Endodermal cell (in vitro differentiated cells): ENCODE results near the gene NNMT. TPM values are rescaled to one million over a fixed set of nuclear protein-coding genes. Genes with fewer than 3 reads are reported as not detected.

Source experiments
- DNase-seq: peaks from one replicate; pipeline ENCODE4 v3.0.0-alpha.2; 2017
- H3K27ac ChIP-seq: 2 replicates; pipeline ENCODE4 v1.5.1; 2013; ENCODE audit warnings: mild to moderate bottlenecking, low read depth, low read length, moderate library complexity
- H3K27me3 ChIP-seq: 2 replicates; pipeline ENCODE4 v1.6.1; 2013; ENCODE audit warnings: mild to moderate bottlenecking, low read length, moderate library complexity; ENCODE audit not compliant: insufficient read depth, control insufficient read depth, poor library complexity, severe bottlenecking
- H3K36me3 ChIP-seq: 2 replicates; pipeline ENCODE4 v1.7.0; 2013; ENCODE audit warnings: mild to moderate bottlenecking, low read length, moderate library complexity; ENCODE audit not compliant: control insufficient read depth, insufficient read depth
- H3K4me1 ChIP-seq: one replicate; pipeline ENCODE4 v1.7.0; 2013; ENCODE audit warnings: low read length; ENCODE audit not compliant: control insufficient read depth, insufficient read depth
- H3K4me3 ChIP-seq: 2 replicates; pipeline ENCODE4 v1.5.1; 2013; ENCODE audit warnings: mild to moderate bottlenecking, low read length, moderate library complexity
- H3K9ac ChIP-seq: 2 replicates; pipeline ENCODE4 v1.6.1; 2013; ENCODE audit warnings: mild to moderate bottlenecking, low read length, moderate library complexity; ENCODE audit not compliant: poor library complexity, severe bottlenecking; ENCODE audit errors: extremely low read depth
- H3K9me3 ChIP-seq: 2 replicates; pipeline ENCODE4 v1.6.1; 2013; ENCODE audit warnings: mild to moderate bottlenecking, low read length, moderate library complexity; ENCODE audit not compliant: control insufficient read depth
- H3K27ac Mint-ChIP-seq: 2 replicates; pipeline ENCODE4 v1.8.0; 2020; ENCODE audit warnings: mixed read lengths
- H3K27me3 Mint-ChIP-seq: 2 replicates; pipeline ENCODE4 v1.8.0; 2021; ENCODE audit warnings: mild to moderate bottlenecking, mixed read lengths; ENCODE audit not compliant: insufficient read depth
- H3K36me3 Mint-ChIP-seq: 2 replicates; pipeline ENCODE4 v1.8.0; 2020; ENCODE audit warnings: low read depth, mixed read lengths
- H3K4me1 Mint-ChIP-seq: 2 replicates; pipeline ENCODE4 v1.8.0; 2020; ENCODE audit warnings: mixed read lengths
- H3K4me3 Mint-ChIP-seq: 2 replicates; pipeline ENCODE4 v1.8.0; 2020; ENCODE audit warnings: mild to moderate bottlenecking, moderate library complexity, mixed read lengths
- H3K9me3 Mint-ChIP-seq: 2 replicates; pipeline ENCODE4 v1.8.0; 2020; ENCODE audit warnings: mild to moderate bottlenecking, mixed read lengths
- CTCF ChIP-seq: fragments of 200-600 bp; sonication (generic); conservative IDR thresholded peaks from 2 replicates; pipeline ENCODE4 v1.5.0; 2021; ENCODE audit warnings: antibody characterized with exemption, mild to moderate bottlenecking
- WGBS, 2 experiments: methylation state at CpG; one replicate each; pipeline versions ENCODE4 v1.1.5 to v1.1.7; 2013; ENCODE audit warnings: missing lambda C conversion rate in 2 of 2, mixed read lengths in 1 of 2; ENCODE audit not compliant: insufficient coverage in 1 of 2, insufficient read length in 1 of 2; 5-methylcytosine and 5-hydroxymethylcytosine counted together
- total RNA-seq, 2 donors: library from RNA; stranded (reverse); fragmentation: NEBNext Ultra II Directional in 1 of 2; extraction: Animal tissue kit (Norgen Biotek cat#: 25700) in 1 of 2; gene quantifications; 2 replicates in 1 of 2; 3 replicates in 1 of 2; pipeline ENCODE4 v1.2.1, GENCODE V29; 2021

The NNMT gene
- total RNA-seq, 2 donors from 2014 or later: not detected

DNA sequence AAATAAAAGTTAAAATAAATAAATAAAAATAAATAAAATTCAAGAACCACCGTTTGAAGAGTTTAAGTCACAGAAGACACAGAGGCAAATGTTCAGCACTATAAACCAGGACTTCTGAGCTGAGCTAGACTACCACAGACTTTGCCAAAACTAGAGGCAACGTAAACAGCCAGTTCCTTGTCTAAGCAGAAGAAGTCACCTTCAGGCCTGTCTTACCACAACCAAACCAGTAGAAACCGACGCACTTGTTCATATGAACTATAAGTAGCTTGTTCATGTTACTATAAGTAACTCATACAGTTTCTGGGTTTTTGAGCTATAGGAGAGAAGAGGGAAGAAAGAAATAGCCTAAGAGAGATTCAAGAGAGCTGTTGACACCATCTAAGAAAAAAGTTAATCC lies 48.3 kb downstream of the NNMT start:
- peaks cover 2% of the 10 kb centered on the region for H3K4me1 Mint-ChIP-seq
- Histone ChIP-seq H3K4me3 (no peak overlapping the region), H3K9ac (no peak overlapping the region), H3K9me3 (peaks cover 4% of the 10 kb centered on the region), H3K4me1 (peaks cover 6% of the 10 kb centered on the region), H3K27ac (no peak overlapping the region), H3K27me3 (no peaks in the 10 kb centered on the region), H3K36me3 (no peaks in the 10 kb centered on the region)
- H3K27me3 Mint-ChIP-seq: peaks cover 4% of the 10 kb centered on the region
- 70% methylated on average over 4 of the region's 4 CpGs; no CpG with 5 or more reads in 1 of the 2 experiments for WGBS, 2 experiments
- H3K36me3 Mint-ChIP-seq: no peaks in the 10 kb centered on the region
- no peak for TF ChIP-seq CTCF
- peaks cover 14% of the 10 kb centered on the region for H3K9me3 Mint-ChIP-seq
- no peak overlapping the region for H3K4me3 Mint-ChIP-seq
- H3K27ac Mint-ChIP-seq: no peak overlapping the region
- no peak for DNase-seq

GRCh38 chr11:114345575-114346222 lies 49.5 kb downstream of the NNMT start:
- Histone ChIP-seq H3K4me1 (peaks cover 5% of the 10 kb centered on the region), H3K4me3 (no peak overlapping the region), H3K27ac (no peak overlapping the region), H3K27me3 (no peaks in the 10 kb centered on the region), H3K36me3 (no peaks in the 10 kb centered on the region), H3K9me3 (peaks cover 4% of the 10 kb centered on the region), H3K9ac (no peak overlapping the region)
- WGBS, 2 experiments: 80 to 99% methylated on average over 1 to 3 of the region's 3 CpGs
- Mint-ChIP-seq H3K27ac (no peak overlapping the region), H3K4me3 (no peak overlapping the region), H3K4me1 (peaks cover 2% of the 10 kb centered on the region), H3K27me3 (peaks cover 4% of the 10 kb centered on the region), H3K9me3 (peaks cover 14% of the 10 kb centered on the region), H3K36me3 (no peaks in the 10 kb centered on the region)
- no peak for DNase-seq
- TF ChIP-seq CTCF: no peak

DNA sequence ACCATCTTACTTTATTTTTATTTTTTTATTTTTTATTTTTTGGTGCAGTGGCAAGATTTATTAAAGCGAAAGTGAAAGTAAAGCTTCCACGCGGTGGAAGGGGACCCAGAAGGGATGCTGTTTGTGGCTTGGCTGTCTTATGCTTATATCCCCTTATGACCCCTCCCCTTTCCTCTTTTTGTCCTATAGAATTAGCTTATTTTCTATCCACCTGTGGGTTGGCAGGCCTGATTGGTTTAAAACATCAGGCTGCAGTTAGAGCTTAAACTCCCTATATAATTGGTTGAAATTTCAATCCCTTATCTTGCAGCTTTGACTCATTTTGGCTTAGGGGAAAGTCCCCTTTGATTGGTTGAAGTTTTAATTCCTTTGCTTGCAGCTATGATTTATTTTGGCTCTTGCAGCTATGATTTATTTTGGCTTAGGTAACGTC lies 50.5 kb downstream of the NNMT start:
- WGBS, 2 experiments: 97 to 100% methylated on average over 1 to 3 of the region's 4 CpGs
- H3K9ac ChIP-seq: no peak overlapping the region
- no peaks in the 10 kb centered on the region for H3K36me3 Mint-ChIP-seq

More for the DNA sequence above, 50.5 kb downstream of the NNMT start:
- Histone ChIP-seq H3K9me3 (no peaks in the 10 kb centered on the region), H3K4me1 (no peaks in the 10 kb centered on the region), H3K27me3 (no peaks in the 10 kb centered on the region), H3K36me3 (no peaks in the 10 kb centered on the region), H3K27ac (no peak overlapping the region), H3K4me3 (no peak overlapping the region)
- H3K27ac Mint-ChIP-seq: no peak overlapping the region
- no peaks in the 10 kb centered on the region for H3K27me3 Mint-ChIP-seq
- peaks cover 10% of the 10 kb centered on the region for H3K9me3 Mint-ChIP-seq
- no peak overlapping the region for H3K4me3 Mint-ChIP-seq
- TF ChIP-seq CTCF: no peak
- DNase-seq: no peak
- H3K4me1 Mint-ChIP-seq: no peaks in the 10 kb centered on the region
